HUES6 (cell line): ENCODE results near the gene ERCC1.

Experiments
- H3K27ac ChIP-seq: 2 replicates; pipeline ENCODE4 v1.7.0; 2013; ENCODE audit warnings: low read depth, mild to moderate bottlenecking, low read length, inconsistent platforms
- H3K27me3 ChIP-seq: 2 replicates; pipeline ENCODE4 v1.6.1; 2013; ENCODE audit warnings: low read length; ENCODE audit not compliant: control insufficient read depth, insufficient read depth
- H3K36me3 ChIP-seq: 2 replicates; pipeline ENCODE4 v1.6.1; 2013; ENCODE audit warnings: low read length; ENCODE audit not compliant: control insufficient read depth, insufficient read depth
- H3K4me1 ChIP-seq: 2 replicates; pipeline ENCODE4 v1.6.1; 2013; ENCODE audit warnings: low read length; ENCODE audit not compliant: control insufficient read depth, insufficient read depth
- H3K4me3 ChIP-seq: 2 replicates; pipeline ENCODE4 v1.5.1; 2013; ENCODE audit warnings: low read depth, low read length
- H3K9ac ChIP-seq: one replicate; pipeline ENCODE4 v1.6.1; 2013; ENCODE audit warnings: mild to moderate bottlenecking, low read length
- H3K9me3 ChIP-seq: 2 replicates; pipeline ENCODE4 v1.6.1; 2013; ENCODE audit warnings: low read depth, low read length; ENCODE audit not compliant: control insufficient read depth, insufficient read depth

Gene ERCC1

DNA sequence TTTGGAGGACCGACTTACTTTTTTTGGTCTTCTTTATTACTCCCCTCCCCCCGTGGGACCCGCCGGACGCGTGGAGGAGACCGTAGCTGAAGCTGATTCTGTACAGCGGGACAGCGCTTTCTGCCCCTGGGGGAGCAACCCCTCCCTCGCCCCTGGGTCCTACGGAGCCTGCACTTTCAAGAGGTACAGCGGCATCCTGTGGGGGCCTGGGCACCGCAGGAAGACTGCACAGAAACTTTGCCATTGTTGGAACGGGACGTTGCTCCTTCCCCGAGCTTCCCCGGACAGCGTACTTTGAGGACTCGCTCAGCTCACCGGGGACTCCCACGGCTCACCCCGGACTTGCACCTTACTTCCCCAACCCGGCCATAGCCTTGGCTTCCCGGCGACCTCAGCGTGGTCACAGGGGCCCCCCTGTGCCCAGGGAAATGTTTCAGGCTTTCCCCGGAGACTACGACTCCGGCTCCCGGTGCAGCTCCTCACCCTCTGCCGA is 44.5 kb upstream of the ERCC1 start:
- Histone ChIP-seq H3K9me3 (no peaks in the 10 kb centered on the region), H3K4me1 (peaks cover 26% of the 10 kb centered on the region), H3K9ac (peak overlapping the region; percentile 83), H3K36me3 (no peaks in the 10 kb centered on the region), H3K27me3 (peaks cover 17% of the 10 kb centered on the region), H3K4me3 (peak overlapping the region; percentile 74), H3K27ac (peak overlapping the region; percentile 98; the same call in 1 of the 2 replicates)

DNA sequence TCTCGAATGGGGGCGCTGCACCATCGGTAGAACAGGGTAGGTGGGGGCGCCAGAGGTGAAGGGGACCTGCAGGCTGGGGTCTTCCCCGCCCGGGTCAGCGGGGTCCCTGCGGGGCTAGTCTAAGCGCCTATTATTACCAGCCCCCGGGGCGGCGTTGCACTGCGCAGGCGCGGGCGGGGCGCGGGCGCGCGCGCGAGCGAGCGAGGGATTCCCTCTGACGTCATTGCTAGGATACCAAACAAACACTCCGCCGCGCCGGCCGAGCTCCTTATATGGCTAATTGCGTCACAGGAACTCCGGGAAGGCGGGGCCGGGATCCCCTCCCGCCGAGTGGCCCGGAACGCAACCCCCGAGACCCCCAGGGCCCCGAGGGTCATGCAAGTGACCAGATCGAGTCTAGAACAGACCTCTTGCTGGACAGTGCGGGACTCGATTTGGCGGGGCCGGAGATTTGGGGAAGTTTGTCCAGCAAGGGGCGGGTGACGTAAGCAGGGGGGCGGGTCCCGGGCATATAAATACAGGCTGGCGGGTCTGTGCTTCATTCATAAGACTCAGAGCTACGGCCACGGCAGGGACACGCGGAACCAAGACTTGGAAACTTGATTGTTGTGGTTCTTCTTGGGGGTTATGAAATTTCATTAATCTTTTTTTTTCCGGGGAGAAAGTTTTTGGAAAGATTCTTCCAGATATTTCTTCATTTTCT is 43.9 kb upstream of the ERCC1 start, which contains the start of gene FOSB:
FOSB (plus strand) TSS at position 541 of the 703 bp plus-strand sequence. CDS start 591 bp downstream, outside the sequence.
- Histone ChIP-seq H3K27ac (peak within 1 kb of the TSS; percentile 98), H3K4me3 (peak within 1 kb of the TSS; percentile 74), H3K9me3 (no peaks in the 10 kb centered on the region), H3K36me3 (no peaks in the 10 kb centered on the region), H3K4me1 (peaks cover 21% of the 10 kb centered on the region), H3K27me3 (peaks cover 13% of the 10 kb centered on the region), H3K9ac (peak within 1 kb of the TSS; percentile 83)

DNA sequence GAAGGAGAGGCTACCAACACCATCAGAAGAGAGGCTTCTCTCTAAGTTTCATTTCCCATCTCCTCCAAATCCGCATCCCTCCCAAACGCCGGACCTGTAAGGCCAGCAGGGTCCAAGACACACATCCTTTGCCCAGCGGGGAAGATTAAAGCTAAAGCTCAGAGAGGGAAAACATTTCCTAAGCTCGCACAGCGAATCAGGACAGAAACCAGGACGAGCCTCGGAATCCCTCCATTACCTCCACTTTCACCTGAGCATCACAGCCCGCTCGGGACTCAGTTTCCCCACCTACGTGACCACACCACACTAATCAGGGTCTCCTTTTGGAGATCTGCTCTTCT is 43.4 kb upstream of the ERCC1 start:
- Histone ChIP-seq H3K36me3 (no peaks in the 10 kb centered on the region), H3K4me1 (peaks cover 17% of the 10 kb centered on the region), H3K9ac (peak overlapping the region; percentile 79), H3K9me3 (no peaks in the 10 kb centered on the region), H3K4me3 (peak overlapping the region; percentile 74), H3K27me3 (peaks cover 8% of the 10 kb centered on the region; the same call in 1 of the 2 replicates), H3K27ac (peak overlapping the region; percentile 98)

DNA sequence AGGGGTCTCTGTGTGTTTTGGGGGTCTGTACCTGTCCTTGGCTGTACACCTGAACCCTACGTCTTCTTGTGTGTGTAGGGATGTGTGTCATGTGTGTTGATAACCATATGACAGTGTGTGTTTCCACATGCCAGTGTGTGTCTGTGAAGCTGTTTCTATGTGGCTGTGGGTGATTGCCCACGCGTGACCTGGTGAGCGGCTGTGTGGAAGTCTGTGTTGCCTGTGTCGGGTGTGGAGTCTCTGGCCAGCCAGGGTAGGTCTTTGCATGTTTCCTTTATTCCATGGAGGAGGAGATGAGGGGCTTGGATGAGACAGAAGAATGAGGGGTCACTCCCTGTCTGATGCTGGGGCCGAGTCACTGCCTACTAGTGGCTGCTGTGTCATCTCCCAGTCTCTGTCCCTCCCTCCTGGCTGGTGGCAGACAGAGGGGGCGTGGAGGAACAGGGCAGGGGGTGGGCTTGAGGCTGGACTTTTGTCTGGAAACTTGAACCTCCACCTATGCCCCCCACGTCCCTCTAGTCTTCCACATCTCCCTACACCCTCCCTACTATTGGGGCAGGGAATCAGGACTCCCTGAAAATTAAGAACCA is 41.2 kb upstream of the ERCC1 start:
- no peak overlapping the region for H3K9ac ChIP-seq
- H3K9me3 ChIP-seq, result no peaks in the 10 kb centered on the region
- H3K4me1 ChIP-seq, result peaks cover 14% of the 10 kb centered on the region
- no peaks in the 10 kb centered on the region for H3K36me3 ChIP-seq
- no peak overlapping the region for H3K27ac ChIP-seq
- peaks cover 3% of the 10 kb centered on the region; the same call in 1 of the 2 replicates for H3K27me3 ChIP-seq
- no peak overlapping the region for H3K4me3 ChIP-seq

DNA sequence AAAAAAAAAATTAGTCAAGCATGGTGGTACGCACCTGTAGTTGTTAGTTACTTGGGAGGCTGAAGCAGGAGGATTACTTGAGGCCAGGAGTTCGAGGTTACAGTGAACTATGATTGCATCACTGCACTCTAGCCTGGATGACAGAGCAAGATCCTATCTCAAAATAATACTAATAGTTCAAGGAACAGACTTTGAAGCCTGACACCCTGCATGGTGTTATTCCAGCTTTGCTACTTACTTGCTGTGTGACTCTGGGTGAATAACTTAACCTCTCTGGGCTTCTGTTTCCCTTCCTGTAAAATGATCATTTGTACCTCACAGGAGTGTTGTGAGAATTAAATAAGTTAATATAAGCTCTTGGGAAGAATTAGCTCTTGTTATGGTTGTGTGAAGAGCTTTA is 40.6 kb upstream of the ERCC1 start:
- Histone ChIP-seq H3K27me3 (peaks cover 3% of the 10 kb centered on the region; the same call in 1 of the 2 replicates), H3K4me3 (no peak overlapping the region), H3K36me3 (no peaks in the 10 kb centered on the region), H3K4me1 (peaks cover 11% of the 10 kb centered on the region), H3K9ac (no peak overlapping the region), H3K9me3 (no peaks in the 10 kb centered on the region), H3K27ac (no peak overlapping the region)

DNA sequence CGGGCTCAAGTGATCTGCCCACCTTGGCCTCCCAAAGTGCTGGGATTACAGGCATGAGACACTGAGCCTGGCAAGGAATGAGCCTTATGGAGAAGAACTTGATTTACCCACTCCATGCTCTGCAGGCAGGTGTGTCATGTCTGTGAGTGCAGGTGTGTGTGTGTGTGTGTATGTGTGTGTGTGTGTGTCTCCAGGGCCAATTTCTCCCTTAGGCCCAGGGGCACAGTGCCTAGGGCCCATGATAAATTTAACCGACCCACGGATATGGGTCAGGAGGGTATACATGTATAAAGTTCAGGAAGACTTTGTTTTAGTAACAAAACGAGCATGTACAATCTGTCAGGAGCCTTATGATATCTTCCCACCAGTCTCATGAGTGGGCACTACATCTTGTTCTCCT is 39.5 kb upstream of the ERCC1 start:
- no peak overlapping the region for H3K27ac ChIP-seq
- H3K9ac ChIP-seq, result no peak overlapping the region
- no peak overlapping the region for H3K4me3 ChIP-seq
- peaks cover 11% of the 10 kb centered on the region for H3K4me1 ChIP-seq
- peaks cover 3% of the 10 kb centered on the region; the same call in 1 of the 2 replicates for H3K27me3 ChIP-seq
- no peaks in the 10 kb centered on the region for H3K9me3 ChIP-seq
- H3K36me3 ChIP-seq, result no peaks in the 10 kb centered on the region

DNA sequence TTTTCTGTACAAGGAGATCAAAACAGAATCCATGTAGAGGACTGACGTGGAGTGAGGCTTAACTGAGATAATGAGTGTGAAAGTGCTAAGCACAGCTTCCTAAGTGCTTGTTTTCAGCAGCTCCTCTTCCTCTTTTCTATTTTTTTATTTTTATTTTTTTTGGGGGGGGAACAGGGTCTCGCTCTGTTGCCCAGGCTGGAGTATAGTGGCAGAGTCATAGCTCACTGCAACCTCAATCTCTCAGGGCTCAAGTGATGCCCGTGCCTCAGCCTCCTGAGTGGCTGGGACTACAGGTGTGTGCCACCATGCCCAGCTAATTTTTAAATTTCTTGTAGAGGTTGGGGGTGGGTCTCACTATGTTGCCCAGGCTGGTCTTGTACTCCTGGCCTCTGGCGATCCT is 38.5 kb upstream of the ERCC1 start:
- H3K27me3 ChIP-seq, result no peaks in the 10 kb centered on the region
- no peaks in the 10 kb centered on the region for H3K36me3 ChIP-seq
- no peak overlapping the region for H3K4me3 ChIP-seq
- H3K9ac ChIP-seq, result no peak overlapping the region
- H3K9me3 ChIP-seq, result no peaks in the 10 kb centered on the region
- peaks cover 10% of the 10 kb centered on the region for H3K4me1 ChIP-seq
- H3K27ac ChIP-seq, result no peak overlapping the region

DNA sequence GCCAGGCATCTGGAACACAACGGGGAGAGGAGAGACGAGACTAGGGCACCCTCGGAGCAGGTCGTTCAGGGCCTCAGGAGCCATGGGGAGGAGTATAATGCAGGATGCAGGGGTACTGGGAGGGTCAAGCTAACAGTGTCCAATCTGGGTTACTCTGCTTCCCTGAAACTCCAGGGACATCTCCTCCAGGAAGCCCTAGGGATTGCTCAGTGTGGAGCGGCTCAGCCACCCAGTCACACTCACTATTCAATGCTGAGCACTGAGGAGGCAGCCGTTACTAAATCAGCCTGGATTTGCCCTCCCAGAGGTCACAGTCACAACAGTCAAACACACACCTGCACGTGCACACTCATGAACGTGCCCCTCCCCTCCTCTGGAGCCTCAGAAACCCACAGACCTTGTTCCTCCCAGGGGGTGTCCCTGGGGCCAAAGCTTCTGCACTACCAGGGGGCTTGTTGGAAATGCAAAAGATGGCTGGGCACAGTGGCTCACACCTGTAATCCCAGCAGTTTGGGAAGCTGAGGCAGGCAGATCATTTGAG is 37.2 kb upstream of the ERCC1 start:
- Histone ChIP-seq H3K9ac (no peak overlapping the region), H3K27me3 (no peaks in the 10 kb centered on the region), H3K9me3 (no peaks in the 10 kb centered on the region), H3K4me1 (peaks cover 13% of the 10 kb centered on the region; the same call in 1 of the 2 replicates), H3K36me3 (no peaks in the 10 kb centered on the region), H3K27ac (no peak overlapping the region), H3K4me3 (no peak overlapping the region)

DNA sequence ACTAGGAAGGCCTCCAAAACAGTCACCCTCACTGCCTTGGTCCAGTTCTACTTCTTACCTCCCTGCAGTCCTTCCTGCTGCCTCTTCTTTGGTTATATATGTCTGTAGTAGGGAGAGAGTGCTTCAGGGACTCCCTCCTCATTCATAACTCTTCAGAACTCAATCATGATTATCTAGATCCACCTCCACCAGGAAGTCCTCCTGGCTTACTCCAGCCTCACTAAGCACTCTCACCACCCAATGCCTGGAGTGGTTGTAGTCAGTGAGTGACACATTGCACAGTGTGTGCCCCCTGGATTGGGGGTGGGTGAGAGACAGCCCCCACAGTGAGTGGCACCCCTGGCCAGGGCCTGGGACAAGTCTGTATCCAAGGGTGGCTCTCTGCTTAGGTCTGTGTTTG is 34.1 kb upstream of the ERCC1 start:
- H3K27ac ChIP-seq, result no peak overlapping the region
- H3K27me3 ChIP-seq, result no peaks in the 10 kb centered on the region
- no peaks in the 10 kb centered on the region for H3K9me3 ChIP-seq
- H3K4me1 ChIP-seq, result peaks cover 12% of the 10 kb centered on the region; the same call in 1 of the 2 replicates
- no peak overlapping the region for H3K4me3 ChIP-seq
- no peak overlapping the region for H3K9ac ChIP-seq
- H3K36me3 ChIP-seq, result no peaks in the 10 kb centered on the region

DNA sequence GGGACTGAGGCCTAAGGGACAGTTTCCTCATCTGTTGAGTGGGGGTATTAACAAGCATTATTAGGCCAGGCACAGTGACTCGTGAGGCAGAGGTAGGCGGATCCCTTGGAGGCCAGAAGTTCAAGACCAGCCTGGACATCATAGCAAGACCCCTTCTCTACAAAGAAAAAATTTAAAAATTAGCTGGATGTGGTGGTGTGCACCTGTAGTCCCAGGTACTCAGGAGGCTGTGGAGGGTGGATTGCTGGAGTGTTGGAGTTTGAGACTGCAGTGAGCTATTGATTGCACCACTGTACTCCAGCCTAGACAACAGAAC is 32.7 kb upstream of the ERCC1 start:
- Histone ChIP-seq H3K9ac (peak overlapping the region; percentile 88), H3K4me1 (peaks cover 12% of the 10 kb centered on the region; the same call in 1 of the 2 replicates), H3K36me3 (no peaks in the 10 kb centered on the region)

More for the DNA sequence above, 32.7 kb upstream of the ERCC1 start:
- Histone ChIP-seq H3K4me3 (no peak overlapping the region), H3K27ac (peak overlapping the region; percentile 94; the same call in 1 of the 2 replicates), H3K27me3 (peaks cover 3% of the 10 kb centered on the region), H3K9me3 (no peaks in the 10 kb centered on the region)
